IMR-90 (cell line): Measurements from ENCODE around the gene USF1. TPM values are rescaled to one million over a fixed set of nuclear protein-coding genes. Genes with fewer than 3 reads are reported as not detected.
"Not testable (repeated sequence)": the region's sequence is repeated elsewhere in the genome, so short reads cannot be mapped to it uniquely, and the experiment has no call there.

Experiments
- ATAC-seq: fragments of 200-7000 bp; cut with Tn5 transposase; 2 replicates; pipeline ENCODE4 v1.9.1; 2020; ENCODE audit warnings: low read depth, mild to moderate bottlenecking, moderate library complexity
- BruUV-seq: library from RNA; stranded (reverse); fragments of 400-500 nt; replicated peaks from 2 replicates; lab custom pipeline; 2021; lab: Mats Ljungman, UMichigan
- CTCF ChIA-PET: fragments of 300-600 bp; formaldehyde crosslinking; extraction: SDS; loops from one replicate; lab custom pipeline; 2021; ENCODE audit warnings: antibody characterized with exemption; lab: Yijun Ruan, JAX
- POLR2A ChIA-PET: fragments of 300-600 bp; sonication (Branson Sonifier 250); formaldehyde crosslinking; loops from one replicate; lab custom pipeline; 2022; ENCODE audit warnings: antibody characterized with exemption; ENCODE audit not compliant: unreplicated experiment; lab: Charles Lee
- DNase-seq: peaks from one replicate; pipeline ENCODE4 v3.0.0; 2013
- H2AFZ ChIP-seq: replicated peaks from 2 replicates; pipeline ENCODE3; 2013; ENCODE audit warnings: low read length, mild to moderate bottlenecking; ENCODE audit not compliant: poor library complexity
- H2AK5ac ChIP-seq: 2 replicates; pipeline ENCODE4 v1.6.1; 2013; ENCODE audit warnings: low read depth, low read length, inconsistent platforms
- H2AK9ac ChIP-seq: replicated peaks from 2 replicates; pipeline ENCODE3; 2013; ENCODE audit warnings: mild to moderate bottlenecking, low read depth, low read length, moderate library complexity; ENCODE audit not compliant: poor library complexity
- H2BK120ac ChIP-seq: 2 replicates; pipeline ENCODE4 v1.6.1; 2013; ENCODE audit warnings: low read depth, low read length, inconsistent platforms
- H2BK15ac ChIP-seq: 3 replicates; pipeline ENCODE4 v1.6.1; 2013; ENCODE audit warnings: low read depth, low read length, inconsistent platforms
- H2BK20ac ChIP-seq: 2 replicates; pipeline ENCODE4 v1.6.1; 2013; ENCODE audit warnings: low read depth, mild to moderate bottlenecking, inconsistent platforms, low read length, moderate library complexity
- H2BK5ac ChIP-seq: 2 replicates; pipeline ENCODE4 v1.6.1; 2013; ENCODE audit warnings: mild to moderate bottlenecking, low read depth, low read length, inconsistent platforms; ENCODE audit not compliant: poor library complexity, severe bottlenecking
- H3K14ac ChIP-seq: replicated peaks from 2 replicates; pipeline ENCODE4 v1.6.1; 2013; ENCODE audit warnings: low read depth, low read length, inconsistent platforms
- H3K18ac ChIP-seq: 2 replicates; pipeline ENCODE4 v1.6.1; 2013; ENCODE audit warnings: low read depth, low read length, control low read depth
- H3K23ac ChIP-seq: 2 replicates; pipeline ENCODE4 v1.6.1; 2013; ENCODE audit warnings: low read depth, low read length, inconsistent platforms
- H3K27ac ChIP-seq: 2 replicates; pipeline ENCODE4 v1.5.1; 2013; ENCODE audit warnings: mild to moderate bottlenecking, control low read depth, low read length; ENCODE audit not compliant: insufficient read depth
- H3K27me3 ChIP-seq: 2 replicates; pipeline ENCODE4 v1.6.1; 2013; ENCODE audit warnings: low read length; ENCODE audit not compliant: control insufficient read depth, insufficient read depth
- H3K36me3 ChIP-seq: 2 replicates; pipeline ENCODE4 v1.6.1; 2013; ENCODE audit warnings: low read length, mixed read lengths; ENCODE audit not compliant: control insufficient read depth, insufficient read depth
- H3K4ac ChIP-seq: 2 replicates; pipeline ENCODE4 v1.6.1; 2013; ENCODE audit warnings: low read depth, low read length, inconsistent platforms
- H3K4me1 ChIP-seq: 2 replicates; pipeline ENCODE4 v1.6.1; 2013; ENCODE audit warnings: low read length, mixed read lengths; ENCODE audit not compliant: control insufficient read depth, insufficient read depth
- H3K4me2 ChIP-seq: 2 replicates; pipeline ENCODE4 v1.6.1; 2013; ENCODE audit warnings: low read depth, mild to moderate bottlenecking, control low read depth, low read length, moderate library complexity
- H3K4me3 ChIP-seq: 2 replicates; pipeline ENCODE4 v1.5.1; 2013; ENCODE audit warnings: low read depth, mild to moderate bottlenecking, control low read depth, low read length, moderate library complexity; ENCODE audit not compliant: insufficient read depth
- H3K56ac ChIP-seq: 2 replicates; pipeline ENCODE4 v1.6.1; 2013; ENCODE audit warnings: low read length, inconsistent platforms; ENCODE audit not compliant: insufficient read depth; ENCODE audit errors: extremely low read depth
- H3K79me1 ChIP-seq, 2 experiments: 2 replicates each; pipeline ENCODE4 v1.6.1; 2013; ENCODE audit warnings: low read length in 2 of 2, inconsistent platforms in 1 of 2, low read depth in 1 of 2
- H3K9ac ChIP-seq: 2 replicates; pipeline ENCODE4 v1.6.1; 2013; ENCODE audit warnings: low read depth, low read length, control low read depth
- H3K9me1 ChIP-seq: 2 replicates; pipeline ENCODE4 v1.6.1; 2013; ENCODE audit warnings: low read length, inconsistent platforms; ENCODE audit not compliant: insufficient read depth
- H3K9me3 ChIP-seq: 2 replicates; pipeline ENCODE4 v1.6.1; 2013; ENCODE audit warnings: low read length; ENCODE audit not compliant: control insufficient read depth, insufficient read depth
- H4K20me1 ChIP-seq: 2 replicates; pipeline ENCODE4 v1.6.1; 2013; ENCODE audit warnings: low read length, inconsistent platforms; ENCODE audit not compliant: insufficient read depth
- H4K5ac ChIP-seq: 2 replicates; pipeline ENCODE4 v1.6.1; 2013; ENCODE audit warnings: mild to moderate bottlenecking, low read depth, low read length, control low read depth
- H4K8ac ChIP-seq, 2 experiments: 2 replicates each; pipeline ENCODE4 v1.6.1; 2013; ENCODE audit warnings: low read depth in 2 of 2, low read length in 2 of 2, control low read depth in 1 of 2, inconsistent platforms in 1 of 2
- H4K91ac ChIP-seq: 2 replicates; pipeline ENCODE4 v1.6.1; 2013; ENCODE audit warnings: low read depth, low read length, inconsistent platforms; ENCODE audit not compliant: insufficient read depth
- WGBS, 2 experiments: methylation state at CpG; one replicate each; pipeline versions ENCODE4 v1.1.5 to v1.1.7; 2013; ENCODE audit warnings: missing lambda C conversion rate in 2 of 2; ENCODE audit not compliant: insufficient read length in 1 of 2; ENCODE audit errors: extremely low coverage in 2 of 2; 5-methylcytosine and 5-hydroxymethylcytosine counted together
- dilution Hi-C: fragments of 300-500 bp; cut with HindIII; formaldehyde crosslinking; loops from one replicate; pipeline ENCODE4 v1.14.3; 2018; ENCODE audit warnings: low sequenced_read_pairs; ENCODE audit not compliant: unreplicated experiment
- in situ Hi-C: fragments of 300-500 bp; cut with MboI; formaldehyde crosslinking; loops from 3 replicates; pipeline ENCODE4 v1.14.3; 2019; ENCODE audit warnings: low sequenced_read_pairs, inconsistent platforms, mixed read lengths
- intact Hi-C: fragments of 100-400 bp; cut with micrococcal nuclease; formaldehyde crosslinking; loops from 2 replicates; pipeline ENCODE4 v1.10.0; 2022
- polyA plus RNA-seq, 3 experiments: library from polyadenylated mRNA; depleted of rRNA; stranded (reverse); fragments of >200 nt; gene quantifications; 2 replicates each; pipeline ENCODE4 v1.2.3, GENCODE V29; 2012; ENCODE audit warnings: low replicate concordance in 1 of 3
- total RNA-seq: library from RNA; depleted of rRNA; stranded (reverse); fragments of >200 nt; gene quantifications from 2 replicates; pipeline ENCODE4 v1.2.3, GENCODE V29; 2012

Gene USF1
- total and polyA plus RNA-seq, 2 of the 4 experiments (the other 2 are of a cell fraction), result 37.1 to 78.9 TPM

GRCh38 chr1:161029466-161029865, 16.3 kb downstream of the USF1 start:
- H3K4me2 ChIP-seq, H4K91ac ChIP-seq, H2AFZ ChIP-seq, H2BK20ac ChIP-seq, H3K56ac ChIP-seq, H3K18ac ChIP-seq, H3K27me3 ChIP-seq, H4K8ac ChIP-seq, POLR2A ChIA-PET, H3K9me1 ChIP-seq, dilution Hi-C loops, H2BK15ac ChIP-seq, H2AK5ac ChIP-seq, H3K27ac ChIP-seq, H2AK9ac ChIP-seq, H4K20me1 ChIP-seq, H3K4me3 ChIP-seq, H3K36me3 ChIP-seq, H3K14ac ChIP-seq, CTCF ChIA-PET, intact Hi-C loops, H2BK120ac ChIP-seq, BruUV-seq, H3K4me1 ChIP-seq, in situ Hi-C loops, H3K79me1 ChIP-seq, H3K9ac ChIP-seq, H3K9me3 ChIP-seq, H3K23ac ChIP-seq, H4K5ac ChIP-seq, ATAC-seq, H2BK5ac ChIP-seq, H3K4ac ChIP-seq, DNase-seq: not testable (repeated sequence)
- WGBS, 2 experiments, result 97% methylated on average over 13 of the region's 32 CpGs; no CpG with 5 or more reads in 1 of the 2 experiments

- H4K8ac ChIP-seq, H2AK9ac ChIP-seq, H2BK15ac ChIP-seq, H4K91ac ChIP-seq, POLR2A ChIA-PET, H3K9me3 ChIP-seq, H2BK20ac ChIP-seq, H3K4ac ChIP-seq, dilution Hi-C loops, H2AK5ac ChIP-seq, H3K18ac ChIP-seq, H3K27ac ChIP-seq, H3K9me1 ChIP-seq, H2BK120ac ChIP-seq, intact Hi-C loops, H4K20me1 ChIP-seq, H3K14ac ChIP-seq, H3K56ac ChIP-seq, H3K23ac ChIP-seq, H2BK5ac ChIP-seq, H4K5ac ChIP-seq, H3K36me3 ChIP-seq, H3K4me1 ChIP-seq, H3K4me3 ChIP-seq, H3K79me1 ChIP-seq, BruUV-seq, ATAC-seq, H3K9ac ChIP-seq, H3K4me2 ChIP-seq, H3K27me3 ChIP-seq, in situ Hi-C loops, H2AFZ ChIP-seq, DNase-seq: not testable (repeated sequence)
- CTCF ChIA-PET, result interaction anchor here (0.6 kb wide), 1 partner anchor 328 kb away, joined by 4 read pairs; no protein-coding TSS in a partner anchor
- WGBS, 2 experiments, result no CpG with 5 or more reads among the region's 1 CpG
These were observed 18.8 kb downstream of the USF1 start for GRCh38 chr1:161026954-161027353.
